Endothelial cell of hepatic sinusoid (primary cell): ENCODE results near the gene TSPY1.
"Not testable (repeated sequence)": the region's sequence is repeated elsewhere in the genome, so short reads cannot be mapped to it uniquely, and the experiment has no call there.

Source experiments
- in situ Hi-C: cut with HindIII; loops from 2 replicates; pipeline ENCODE4 v1.10.0; 2017; ENCODE audit warnings: low sequenced_read_pairs

TSPY1 gene

GRCh38 chrY:9466655-9467054 lies at the start of gene TSPY1:
Gene TSPY1, plus strand, starts transcription at chrY:9466955. Its CDS starts 46 bp downstream, at chrY:9467001.
- in situ Hi-C loops: not testable (repeated sequence)

GRCh38 chrY:9486967-9487366 lies 20.2 kb downstream of the TSPY1 start, which contains the start of gene TSPY9:
Gene TSPY9, plus strand, starts transcription at chrY:9487267. Its CDS starts 46 bp downstream, at chrY:9487313.
- in situ Hi-C loops: not testable (repeated sequence)

DNA sequence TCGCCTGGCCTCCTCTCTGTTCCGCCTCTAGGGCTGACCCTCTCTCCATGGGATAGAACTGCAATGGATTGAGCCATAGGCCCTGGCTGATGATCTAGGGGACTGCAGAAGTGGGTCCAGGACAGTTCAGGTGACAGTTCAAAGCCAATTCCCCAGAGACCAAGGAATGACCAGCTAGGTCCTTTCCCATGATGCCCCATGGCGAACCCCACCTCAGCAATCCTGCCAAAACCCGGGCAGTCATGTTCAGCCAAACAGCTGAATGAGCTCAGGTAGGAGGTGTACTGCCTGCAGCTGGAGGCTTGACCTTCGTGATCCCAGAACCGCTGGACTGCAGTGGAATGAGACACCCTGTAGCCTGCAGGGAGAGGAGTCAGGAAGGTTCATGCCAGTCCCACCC lies 37.6 kb downstream of the TSPY1 start:
- in situ Hi-C loops: not testable (repeated sequence)

- in situ Hi-C loops: not testable (repeated sequence)
These were observed 49.5 kb downstream of the TSPY1 start for GRCh38 chrY:9516287-9516686.
